Skeletal muscle satellite cell (primary cell): ENCODE measurements around the gene SPAAR.

Experiments
- H3K27me3 ChIP-seq: 2 replicates; pipeline ENCODE4 v1.7.0; 2013; ENCODE audit warnings: low read length; ENCODE audit not compliant: control insufficient read depth, insufficient read depth
- H3K36me3 ChIP-seq: 2 replicates; pipeline ENCODE4 v1.7.0; 2013; ENCODE audit warnings: mild to moderate bottlenecking, control low read depth, low read length; ENCODE audit not compliant: insufficient read depth
- H3K4me1 ChIP-seq: 2 replicates; pipeline ENCODE4 v1.7.0; 2013; ENCODE audit warnings: low read length; ENCODE audit not compliant: control insufficient read depth, insufficient read depth
- H3K4me2 ChIP-seq: 2 replicates; pipeline ENCODE4 v1.7.0; 2013; ENCODE audit warnings: mild to moderate bottlenecking, low read length
- H3K4me3 ChIP-seq: 2 replicates; pipeline ENCODE4 v1.7.0; 2013; ENCODE audit warnings: low read length
- H3K9ac ChIP-seq: 2 replicates; pipeline ENCODE4 v1.7.0; 2013; ENCODE audit warnings: mild to moderate bottlenecking, low read depth, low read length, moderate library complexity
- H3K9me3 ChIP-seq: replicated peaks from 2 replicates; pipeline ENCODE4 v1.7.0; 2013; ENCODE audit warnings: mild to moderate bottlenecking, control low read depth, low read length

Gene SPAAR

DNA sequence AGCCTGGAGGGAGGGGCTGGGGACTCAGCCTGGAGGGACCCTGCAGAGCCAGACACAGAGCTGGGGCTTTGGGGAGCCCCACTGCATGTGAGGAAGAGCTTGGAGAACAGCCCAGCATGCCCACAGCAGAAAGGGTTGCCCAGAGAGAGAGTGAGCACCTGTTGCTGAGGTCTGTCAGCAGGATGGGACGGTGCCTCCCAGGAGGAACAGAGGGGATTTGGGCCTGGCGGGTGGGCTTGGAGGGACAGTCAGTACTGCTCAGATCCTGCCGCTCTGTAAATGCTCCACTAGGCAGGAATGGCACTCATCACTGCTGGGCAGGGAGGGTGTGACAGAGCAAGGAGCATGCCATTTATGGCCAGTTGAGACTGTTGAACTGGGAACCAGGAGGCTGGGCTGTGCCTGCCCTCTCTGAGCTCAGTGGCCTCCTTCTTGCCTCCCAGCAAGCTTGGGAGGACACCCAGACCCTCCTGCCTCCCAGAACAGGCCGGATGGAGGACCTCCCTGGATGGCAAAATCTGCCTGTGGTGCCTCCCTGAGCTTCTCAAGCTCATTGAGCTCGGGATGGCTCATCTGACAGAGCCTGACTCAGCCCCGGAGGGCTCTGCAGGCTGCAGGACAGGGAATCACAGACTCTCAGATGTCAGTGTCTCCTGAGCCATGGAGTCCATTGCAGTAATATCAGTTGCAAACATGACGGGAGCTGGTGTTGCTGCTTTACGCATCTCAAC lies 4.1 kb upstream of the SPAAR start:
- Histone ChIP-seq H3K4me2 (peak overlapping the region; percentile 84), H3K36me3 (no peaks in the 10 kb centered on the region), H3K4me1 (peaks cover 62% of the 10 kb centered on the region), H3K9me3 (no peaks in the 10 kb centered on the region), H3K27me3 (no peaks in the 10 kb centered on the region), H3K9ac (peak overlapping the region; percentile 92), H3K4me3 (peak overlapping the region; percentile 3)

DNA sequence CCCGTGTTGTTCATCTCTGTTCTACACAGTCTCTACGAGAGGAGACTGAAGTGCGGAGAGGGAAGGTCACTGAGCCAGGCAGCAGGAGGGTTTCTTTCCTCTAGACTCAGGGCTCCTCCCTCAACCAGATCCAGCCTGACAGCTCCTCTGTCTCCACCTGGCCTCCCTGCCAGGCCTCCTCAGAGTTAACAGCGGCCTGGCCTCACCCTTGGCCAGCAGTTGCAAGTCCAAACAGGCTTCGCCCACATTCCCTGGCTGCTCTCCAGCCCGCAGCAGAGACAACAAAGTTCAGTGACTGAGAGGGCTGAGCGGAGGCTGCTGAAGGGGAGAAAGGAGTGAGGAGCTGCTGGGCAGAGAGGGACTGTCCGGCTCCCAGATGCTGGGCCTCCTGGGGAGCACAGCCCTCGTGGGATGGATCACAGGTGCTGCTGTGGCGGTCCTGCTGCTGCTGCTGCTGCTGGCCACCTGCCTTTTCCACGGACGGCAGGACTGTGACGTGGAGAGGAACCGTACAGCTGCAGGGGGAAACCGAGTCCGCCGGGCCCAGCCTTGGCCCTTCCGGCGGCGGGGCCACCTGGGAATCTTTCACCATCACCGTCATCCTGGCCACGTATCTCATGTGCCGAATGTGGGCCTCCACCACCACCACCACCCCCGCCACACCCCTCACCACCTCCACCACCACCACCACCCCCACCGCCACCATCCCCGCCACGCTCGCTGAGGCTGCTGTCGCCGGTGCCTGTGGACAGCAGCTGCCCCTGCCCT lies 3.2 kb upstream of the SPAAR start, which contains the start of gene HRCT1:
Gene HRCT1 (plus strand): TSS at position 291 of the 768 bp plus-strand sequence. CDS start 86 bp downstream, at position 377.
- Histone ChIP-seq H3K4me1 (peaks cover 70% of the 10 kb centered on the region), H3K36me3 (no peaks in the 10 kb centered on the region), H3K27me3 (no peaks in the 10 kb centered on the region), H3K4me3 (peak within 1 kb of the TSS; percentile 60), H3K9ac (peak within 1 kb of the TSS; percentile 92), H3K4me2 (peak within 1 kb of the TSS; percentile 84), H3K9me3 (no peaks in the 10 kb centered on the region)

DNA sequence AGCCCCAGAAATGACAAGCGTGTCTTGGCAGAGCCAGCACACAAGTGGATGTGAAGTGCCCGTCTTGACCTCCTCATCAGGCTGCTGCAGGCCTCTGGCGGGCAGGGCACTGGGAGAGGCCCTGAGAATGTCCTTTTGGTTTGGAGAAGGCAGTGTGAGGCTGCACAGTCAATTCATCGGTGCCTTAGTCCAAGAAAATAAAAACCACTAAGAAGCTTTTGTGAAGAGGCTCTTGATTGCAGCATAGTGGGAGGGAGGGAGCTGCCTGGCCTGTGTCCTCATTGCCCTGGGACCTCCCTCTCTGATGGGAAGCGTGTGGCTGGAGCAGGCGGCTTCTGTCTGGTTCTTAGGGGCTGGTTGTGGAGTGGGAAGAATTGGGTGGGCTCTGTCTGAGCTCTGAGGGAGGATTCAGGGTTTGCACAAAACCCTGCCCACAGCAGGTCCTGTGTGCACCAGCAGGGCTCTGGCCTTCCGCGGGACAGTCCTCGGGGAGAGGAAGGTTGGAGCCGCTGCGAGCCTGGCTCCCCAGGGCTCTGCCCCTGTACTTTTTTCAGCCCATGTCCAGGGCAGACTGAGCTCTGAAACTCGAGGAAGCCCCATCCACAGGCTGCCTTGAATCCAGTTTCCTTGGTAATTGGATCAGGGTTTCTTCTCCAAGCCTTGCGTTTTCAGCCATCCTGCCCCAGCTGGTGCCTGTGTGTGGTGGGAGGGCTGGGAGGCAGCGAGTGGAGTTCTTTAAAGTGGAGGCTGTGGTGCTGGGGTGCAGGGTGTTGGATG lies 2.2 kb upstream of the SPAAR start:
- Histone ChIP-seq H3K4me1 (peaks cover 77% of the 10 kb centered on the region), H3K4me2 (peak overlapping the region; percentile 84), H3K9ac (peak overlapping the region; percentile 92), H3K36me3 (no peaks in the 10 kb centered on the region), H3K4me3 (peak overlapping the region; percentile 60), H3K27me3 (no peaks in the 10 kb centered on the region), H3K9me3 (no peaks in the 10 kb centered on the region)

DNA sequence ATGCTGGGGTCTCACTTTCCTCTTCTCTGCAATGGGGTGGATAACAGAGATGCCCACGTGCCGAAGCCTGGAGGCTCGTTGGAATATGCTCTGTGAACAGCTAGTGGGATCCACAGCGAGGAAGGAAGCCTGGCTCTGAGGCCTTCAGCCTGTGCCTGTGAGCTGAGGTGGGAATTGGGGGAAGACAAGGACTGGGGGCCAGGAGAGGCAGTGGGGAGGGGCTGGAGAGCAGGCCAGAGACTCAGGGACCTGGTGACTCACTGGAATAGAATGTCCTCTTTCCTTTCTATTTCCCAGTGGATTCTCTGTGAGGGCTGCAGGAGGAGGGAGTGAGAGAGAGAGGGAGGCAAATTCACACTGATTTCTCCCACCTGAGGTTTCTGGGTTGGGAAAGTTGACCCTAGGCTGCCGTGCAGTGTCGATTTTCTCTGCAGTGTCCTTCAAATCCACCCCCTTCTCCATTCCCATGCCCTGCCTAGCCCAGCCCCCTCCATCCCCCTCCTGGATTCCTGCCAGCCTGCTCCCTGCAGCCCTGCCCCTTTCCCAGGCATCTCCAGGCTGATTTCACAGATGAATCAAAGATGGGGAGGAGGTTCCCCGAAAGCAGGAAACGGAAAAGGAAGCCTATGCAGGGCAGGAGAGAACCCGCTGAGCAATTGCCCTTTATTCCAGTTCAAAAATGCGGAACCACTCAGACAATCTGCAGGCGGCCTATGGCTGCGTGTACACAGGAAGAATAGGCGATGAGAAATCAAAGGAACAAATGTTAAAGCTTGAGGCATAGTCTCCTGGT lies 1.4 kb upstream of the SPAAR start:
- Histone ChIP-seq H3K9ac (peak overlapping the region; percentile 92), H3K4me3 (peak overlapping the region; percentile 60), H3K36me3 (no peaks in the 10 kb centered on the region), H3K27me3 (no peaks in the 10 kb centered on the region), H3K4me1 (peaks cover 77% of the 10 kb centered on the region), H3K4me2 (peak overlapping the region; percentile 84), H3K9me3 (no peaks in the 10 kb centered on the region)

DNA sequence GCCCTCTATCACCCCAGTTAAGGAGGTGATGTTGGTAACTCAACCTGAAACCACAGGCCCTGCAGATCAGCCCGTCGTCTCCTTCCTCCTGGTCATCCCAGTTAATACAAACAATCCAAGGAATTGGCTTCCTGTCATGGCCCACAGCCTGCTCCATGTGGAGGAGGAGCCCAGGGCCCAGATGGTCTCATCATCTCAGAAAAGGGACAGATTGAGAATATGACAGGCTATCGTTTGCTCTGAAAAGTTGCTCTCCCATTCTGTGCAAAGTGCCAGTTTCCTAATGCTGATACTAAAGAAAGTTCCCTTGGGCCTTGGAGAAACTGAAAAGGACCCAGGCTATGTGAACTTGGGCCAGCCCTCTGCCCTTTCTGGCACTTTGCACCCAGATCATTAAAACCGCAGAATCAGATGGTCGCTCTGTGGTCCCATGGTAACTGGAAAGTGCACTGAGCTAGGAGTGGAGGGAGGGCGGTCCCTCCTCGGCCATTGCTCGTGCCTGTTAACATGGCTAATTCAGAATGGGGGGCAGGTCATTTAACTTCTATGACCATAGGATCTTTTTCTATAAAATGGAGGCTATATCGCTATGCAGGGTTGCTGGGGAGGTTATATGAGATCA lies 675 bp upstream of the SPAAR start:
- Histone ChIP-seq H3K4me1 (peaks cover 77% of the 10 kb centered on the region), H3K27me3 (no peaks in the 10 kb centered on the region), H3K9me3 (no peaks in the 10 kb centered on the region), H3K4me3 (peak overlapping the region; percentile 60), H3K36me3 (no peaks in the 10 kb centered on the region), H3K4me2 (peak overlapping the region; percentile 84), H3K9ac (peak overlapping the region; percentile 92)

DNA sequence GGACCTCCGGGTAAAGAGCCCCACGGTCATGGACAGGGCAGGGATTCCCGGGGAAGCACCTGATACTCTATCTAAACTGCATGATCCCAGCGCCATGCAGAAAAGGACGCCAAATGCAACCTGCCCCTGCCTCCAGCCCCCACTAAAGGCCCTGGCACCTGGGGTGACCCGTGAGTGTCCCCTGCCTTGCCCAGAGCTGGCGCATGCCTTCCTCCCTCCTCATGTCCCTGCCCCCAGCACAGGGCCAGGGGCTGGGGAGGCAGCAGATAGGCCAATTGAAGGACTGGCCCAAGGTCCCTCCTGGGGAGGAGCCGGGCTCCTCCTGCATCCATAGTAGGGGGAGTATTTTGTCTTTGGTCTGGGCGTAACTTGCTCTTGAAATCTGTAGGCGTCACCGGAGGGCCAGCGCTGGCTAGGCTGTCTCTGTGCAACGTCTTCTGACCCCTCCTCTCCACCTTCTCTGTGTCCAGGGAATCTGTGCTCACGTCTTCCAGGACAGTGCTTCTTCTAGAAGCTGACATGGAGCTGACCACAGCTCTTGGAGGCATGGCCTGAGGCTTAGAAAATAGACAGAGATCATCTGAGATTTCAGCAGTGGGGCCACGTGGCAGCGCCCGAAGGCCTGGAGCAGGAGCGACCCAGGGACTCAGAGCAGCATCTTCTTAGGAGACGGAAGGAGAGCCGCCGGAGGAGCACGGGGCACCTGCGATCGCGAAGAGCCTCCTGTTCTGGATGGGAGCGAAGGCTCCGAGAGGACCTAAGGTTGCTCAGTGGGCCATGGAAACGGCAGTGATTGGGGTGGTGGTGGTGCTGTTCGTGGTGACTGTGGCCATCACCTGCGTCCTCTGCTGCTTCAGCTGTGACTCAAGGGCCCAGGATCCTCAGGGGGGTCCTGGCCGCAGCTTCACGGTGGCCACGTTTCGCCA lies 660 bp downstream of the SPAAR start:
- peaks cover 73% of the 10 kb centered on the region for H3K4me1 ChIP-seq
- no peaks in the 10 kb centered on the region for H3K27me3 ChIP-seq
- H3K4me2 ChIP-seq = peak overlapping the region; percentile 14
- H3K9me3 ChIP-seq = no peaks in the 10 kb centered on the region
- peak overlapping the region; percentile 92 for H3K9ac ChIP-seq
- no peaks in the 10 kb centered on the region for H3K36me3 ChIP-seq
- no peak overlapping the region for H3K4me3 ChIP-seq

DNA sequence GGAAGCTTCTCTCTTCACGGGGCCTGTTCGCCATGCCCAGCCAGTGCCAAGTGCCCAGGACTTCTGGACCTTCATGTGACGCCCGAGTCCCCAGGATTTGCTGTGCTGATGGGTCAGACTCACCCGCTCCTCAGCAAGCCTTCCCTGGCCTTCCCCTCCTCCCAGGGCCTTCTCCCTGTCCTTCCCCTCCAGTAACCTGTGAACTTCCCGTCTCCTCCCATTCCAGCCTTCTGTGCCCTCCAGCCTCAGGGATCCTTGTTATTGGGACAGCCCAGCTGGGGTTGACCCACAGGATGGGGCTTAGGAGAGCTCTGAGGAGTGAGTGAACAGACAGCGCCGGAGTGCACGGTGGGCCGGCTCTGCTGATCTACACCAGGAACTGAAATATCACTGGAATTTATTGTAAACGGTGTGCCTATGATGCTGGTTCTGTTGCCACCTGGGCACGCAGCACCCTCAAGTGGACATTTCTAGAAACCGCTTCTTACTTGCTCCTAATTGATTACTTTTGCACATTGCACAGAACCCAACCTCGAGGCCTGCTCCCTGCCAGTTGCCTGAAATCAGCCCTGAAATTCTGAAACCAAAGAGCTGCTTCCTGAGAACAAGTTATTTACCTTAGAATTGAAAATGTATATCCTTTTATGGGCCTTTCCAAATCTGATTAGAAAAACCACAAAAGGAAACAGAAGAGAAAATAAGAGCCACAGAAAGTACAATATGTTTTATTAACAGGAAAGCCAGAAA lies 1.5 kb downstream of the SPAAR start:
- Histone ChIP-seq H3K4me1 (peaks cover 65% of the 10 kb centered on the region), H3K36me3 (no peaks in the 10 kb centered on the region), H3K9me3 (no peaks in the 10 kb centered on the region), H3K4me2 (no peak overlapping the region), H3K4me3 (no peak overlapping the region), H3K27me3 (no peaks in the 10 kb centered on the region), H3K9ac (peak overlapping the region; percentile 10)

DNA sequence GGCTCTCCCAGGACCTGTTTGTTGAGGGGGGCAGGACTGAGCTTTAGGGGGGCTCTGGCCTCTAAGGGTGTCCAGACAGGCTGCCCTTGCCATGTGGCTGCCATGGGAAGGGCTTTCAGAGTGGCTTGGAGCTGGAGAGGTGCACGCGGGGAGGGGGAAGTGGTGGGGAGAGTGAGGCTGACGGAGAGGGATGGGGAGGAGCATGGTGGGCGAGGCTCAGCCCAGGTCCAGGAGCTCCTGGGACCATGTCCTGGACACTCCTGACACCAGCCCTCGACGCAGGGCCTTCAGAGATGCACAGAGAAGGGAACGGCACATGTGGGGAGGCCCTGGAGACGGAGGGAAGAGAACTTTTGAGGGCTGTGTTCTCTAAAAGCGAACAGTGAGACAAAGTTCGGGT lies 2.4 kb downstream of the SPAAR start:
- Histone ChIP-seq H3K4me3 (no peak overlapping the region), H3K36me3 (no peaks in the 10 kb centered on the region), H3K4me1 (peaks cover 56% of the 10 kb centered on the region), H3K9ac (no peak overlapping the region), H3K9me3 (no peaks in the 10 kb centered on the region), H3K4me2 (no peak overlapping the region), H3K27me3 (no peaks in the 10 kb centered on the region)

DNA sequence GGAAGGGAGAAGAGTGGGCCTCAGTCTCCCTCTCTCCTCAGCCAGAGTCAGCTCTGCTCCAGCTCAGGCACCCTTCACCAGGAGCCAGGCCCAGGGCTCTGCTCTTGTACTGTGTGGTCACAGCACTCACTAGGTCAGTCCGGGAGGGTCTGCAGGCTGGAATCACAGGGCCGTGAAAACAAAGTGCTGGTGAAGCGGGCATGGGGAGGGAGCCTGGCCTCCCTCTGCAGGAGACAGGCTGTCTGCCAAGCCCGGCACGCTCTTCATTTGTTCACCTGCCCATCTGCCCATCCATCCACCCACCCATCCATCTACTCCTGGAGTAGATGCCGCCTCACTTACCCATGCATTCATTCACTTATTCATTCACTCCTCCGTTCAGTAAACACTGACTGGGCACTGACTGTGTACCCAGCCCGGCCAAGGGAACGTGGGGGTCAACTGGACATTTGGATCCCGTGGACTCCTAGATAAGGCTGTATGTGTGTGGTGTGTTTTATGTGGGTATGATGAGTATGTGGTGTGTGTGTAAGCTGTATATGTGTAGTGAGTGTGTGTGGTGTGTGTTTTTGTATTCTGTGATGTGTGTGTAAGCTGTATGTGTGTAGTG lies 3.6 kb downstream of the SPAAR start:
- Histone ChIP-seq H3K27me3 (no peaks in the 10 kb centered on the region), H3K36me3 (no peaks in the 10 kb centered on the region), H3K4me3 (no peak overlapping the region), H3K4me2 (no peak overlapping the region), H3K9me3 (no peaks in the 10 kb centered on the region), H3K4me1 (peaks cover 44% of the 10 kb centered on the region), H3K9ac (no peak overlapping the region)
